SK-N-SH (cell line): ENCODE results near the gene PDE4B.

Experiments
- ELF1 ChIP-seq: IDR thresholded peaks from 2 replicates; pipeline ENCODE4 v1.4.0; 2012
- GABPA ChIP-seq: IDR thresholded peaks from 2 replicates; pipeline ENCODE4 v1.4.0; 2012; ENCODE audit warnings: low read depth, mild to moderate bottlenecking
- MXI1 ChIP-seq: IDR thresholded peaks from 2 replicates; pipeline ENCODE4 v1.6.1; 2012; ENCODE audit warnings: mild to moderate bottlenecking, low read depth, low read length, improper control_type of control experiment
- POLR2AphosphoS5 ChIP-seq: IDR thresholded peaks from 2 replicates; pipeline ENCODE4 v1.6.1; 2012; ENCODE audit warnings: low read depth, low read length
- RAD21 ChIP-seq: IDR thresholded peaks from 2 replicates; pipeline ENCODE4 v1.6.1; 2012; ENCODE audit warnings: mild to moderate bottlenecking, low read length
- RCOR1 ChIP-seq: fragments of 150-350 bp; IDR thresholded peaks from 2 replicates; pipeline ENCODE4 v1.6.1; 2017; ENCODE audit warnings: antibody characterized with exemption, low read length
- SIN3A ChIP-seq: IDR thresholded peaks from 2 replicates; pipeline ENCODE4 v1.6.1; 2012; ENCODE audit warnings: low read depth, mild to moderate bottlenecking, low read length, moderate library complexity, borderline replicate concordance
- TAF1 ChIP-seq: IDR thresholded peaks from 2 replicates; pipeline ENCODE4 v1.6.1; 2012; ENCODE audit warnings: low read depth, mild to moderate bottlenecking, low read length, moderate library complexity, borderline replicate concordance
- TEAD4 ChIP-seq: IDR thresholded peaks from 2 replicates; pipeline ENCODE4 v1.4.0; 2012; ENCODE audit warnings: mild to moderate bottlenecking, borderline replicate concordance; ENCODE audit not compliant: insufficient read depth
- TF ChIP-seq, protein P1 (sequence below): fragments of 200-600 bp; sonication (generic); IDR thresholded peaks from 2 replicates; pipeline ENCODE4 v1.6.1; 2017; ENCODE audit warnings: antibody characterized with exemption, mild to moderate bottlenecking, moderate library complexity
- TF ChIP-seq, protein P2 (sequence below): IDR thresholded peaks from 2 replicates; pipeline ENCODE4 v1.4.0; 2012; ENCODE audit warnings: low read depth

DNA sequence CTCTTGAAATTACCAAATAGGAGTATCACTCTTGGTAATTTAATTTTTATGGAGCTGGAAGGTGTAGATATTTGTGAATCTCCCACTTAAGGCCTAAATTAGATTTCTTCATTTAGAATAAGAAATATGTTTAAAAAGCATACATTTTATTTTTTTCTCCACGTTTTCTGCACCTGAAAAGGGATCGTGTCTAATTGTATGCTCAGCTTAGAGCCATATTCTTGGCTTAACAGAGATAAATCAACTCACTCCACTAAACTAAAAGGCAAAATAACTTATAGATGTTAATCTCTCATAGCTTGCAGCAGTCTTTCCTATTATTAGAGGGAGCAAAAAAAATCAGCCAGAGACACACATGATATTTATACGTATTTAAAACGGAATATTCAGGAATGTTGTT lies 404.4 kb downstream of the PDE4B start:
- TF ChIP-seq RAD21 (0 out of 2 replicates have a peak, but pooled peaks have one; percentile 4), POLR2AphosphoS5 (no peak), RCOR1 (peak; percentile 45; the same call in 1 of the 2 replicates), ELF1 (no peak), TAF1 (no peak), MXI1 (peak; percentile 28; the same call in 1 of the 2 replicates), GABPA (no peak), SIN3A (no peak), TEAD4 (no peak)
- TF ChIP-seq, protein P1, sequence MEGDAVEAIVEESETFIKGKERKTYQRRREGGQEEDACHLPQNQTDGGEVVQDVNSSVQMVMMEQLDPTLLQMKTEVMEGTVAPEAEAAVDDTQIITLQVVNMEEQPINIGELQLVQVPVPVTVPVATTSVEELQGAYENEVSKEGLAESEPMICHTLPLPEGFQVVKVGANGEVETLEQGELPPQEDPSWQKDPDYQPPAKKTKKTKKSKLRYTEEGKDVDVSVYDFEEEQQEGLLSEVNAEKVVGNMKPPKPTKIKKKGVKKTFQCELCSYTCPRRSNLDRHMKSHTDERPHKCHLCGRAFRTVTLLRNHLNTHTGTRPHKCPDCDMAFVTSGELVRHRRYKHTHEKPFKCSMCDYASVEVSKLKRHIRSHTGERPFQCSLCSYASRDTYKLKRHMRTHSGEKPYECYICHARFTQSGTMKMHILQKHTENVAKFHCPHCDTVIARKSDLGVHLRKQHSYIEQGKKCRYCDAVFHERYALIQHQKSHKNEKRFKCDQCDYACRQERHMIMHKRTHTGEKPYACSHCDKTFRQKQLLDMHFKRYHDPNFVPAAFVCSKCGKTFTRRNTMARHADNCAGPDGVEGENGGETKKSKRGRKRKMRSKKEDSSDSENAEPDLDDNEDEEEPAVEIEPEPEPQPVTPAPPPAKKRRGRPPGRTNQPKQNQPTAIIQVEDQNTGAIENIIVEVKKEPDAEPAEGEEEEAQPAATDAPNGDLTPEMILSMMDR = no peak
- TF ChIP-seq, protein P2, sequence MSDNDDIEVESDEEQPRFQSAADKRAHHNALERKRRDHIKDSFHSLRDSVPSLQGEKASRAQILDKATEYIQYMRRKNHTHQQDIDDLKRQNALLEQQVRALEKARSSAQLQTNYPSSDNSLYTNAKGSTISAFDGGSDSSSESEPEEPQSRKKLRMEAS = no peak
